Muscle of arm (tissue), 12 donors: ENCODE results near the gene CSNK1D. TPM values are rescaled to one million over a fixed set of nuclear protein-coding genes. Genes with fewer than 3 reads are reported as not detected.
A peak's percentile ranks its signal among the peaks of the same experiment; 100 is the strongest.
"Not testable (repeated sequence)": the region's sequence is repeated elsewhere in the genome, so short reads cannot be mapped to it uniquely, and the experiment has no call there.

Experiments used
- DNase-seq: peaks from one replicate; pipeline ENCODE4 v3.0.0-alpha.2; 2013
- polyA plus RNA-seq, 12 donors: library from polyadenylated mRNA; unstranded; fragments of 120-200 nt; gene quantifications; one replicate each; pipeline ENCODE4 v1.2.1, GENCODE V29; 2013; ENCODE audit not compliant: insufficient read length in 12 of 12

CSNK1D gene
- polyA plus RNA-seq, 12 donors = 59.7 to 121 (median 65.0) TPM; not detected in 1

GRCh38 chr17:82217120-82217529 is 56.4 kb downstream of the CSNK1D start:
- DNase-seq = no peak

GRCh38 chr17:82216301-82217119 is 57.0 kb downstream of the CSNK1D start:
- DNase-seq = no peak

- no peak for DNase-seq
Observed at GRCh38 chr17:82215972-82216300, 57.6 kb downstream of the CSNK1D start.

- no peak for DNase-seq
Observed at GRCh38 chr17:82215095-82215971, 58.2 kb downstream of the CSNK1D start.

- DNase-seq = no peak
Observed at GRCh38 chr17:82214012-82214628, 59.4 kb downstream of the CSNK1D start.

GRCh38 chr17:82213251-82214011 is 60.1 kb downstream of the CSNK1D start:
- no peak for DNase-seq

GRCh38 chr17:82212331-82213250 is 60.9 kb downstream of the CSNK1D start, which contains the start of gene CCDC57:
Gene CCDC57 (minus strand): TSS chr17:82212842. CDS start chr17:82201944, 10,898 bp downstream.
- peak; percentile 82 for DNase-seq

GRCh38 chr17:82210655-82211054 is 62.8 kb downstream of the CSNK1D start:
- not testable (repeated sequence) for DNase-seq

- DNase-seq = peak; percentile 88
Observed at GRCh38 chr17:82205720-82206508, 67.6 kb downstream of the CSNK1D start.

GRCh38 chr17:82204831-82205719 is 68.4 kb downstream of the CSNK1D start:
- no peak for DNase-seq

GRCh38 chr17:82203920-82204319 is 69.6 kb downstream of the CSNK1D start:
- DNase-seq = no peak

- DNase-seq = no peak
Observed at GRCh38 chr17:82202981-82203380, 70.5 kb downstream of the CSNK1D start.

GRCh38 chr17:82201498-82201910 is 72.0 kb downstream of the CSNK1D start:
- DNase-seq = no peak

- DNase-seq = no peak
Observed at GRCh38 chr17:82200743-82201497, 72.6 kb downstream of the CSNK1D start.

- no peak for DNase-seq
Observed at GRCh38 chr17:82200135-82200534, 73.4 kb downstream of the CSNK1D start.

- DNase-seq = no peak
Observed at GRCh38 chr17:82199496-82199895, 74.0 kb downstream of the CSNK1D start.

- no peak for DNase-seq
Observed at GRCh38 chr17:82198092-82198491, 75.4 kb downstream of the CSNK1D start.
